ENCODE measurements around the gene CELF1. TPM values are rescaled to one million over a fixed set of nuclear protein-coding genes. Genes with fewer than 3 reads are reported as not detected.

The CELF1 gene
- total and polyA plus RNA-seq, 12 donors, result 24.4 to 97.0 (median 85.5) TPM

DNA sequence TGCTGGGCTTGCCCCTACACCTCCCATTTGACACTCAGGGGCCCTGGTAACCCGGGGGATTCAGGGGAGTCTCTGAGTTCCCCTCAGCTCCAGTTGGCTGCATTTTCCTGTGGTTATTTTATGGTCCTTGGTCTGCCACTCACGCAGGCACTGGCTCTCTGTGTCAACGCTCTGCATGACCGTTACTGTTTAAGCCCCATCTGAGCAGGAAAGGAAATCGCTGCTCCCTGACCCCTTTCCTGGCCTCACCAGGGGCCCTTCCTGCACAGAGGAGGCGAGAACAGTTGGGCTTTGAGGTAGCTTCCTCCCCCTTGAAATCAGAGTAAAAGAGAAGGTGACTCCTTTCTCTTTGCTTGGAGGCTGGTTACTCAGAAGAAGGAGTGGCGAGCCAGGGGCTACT, 38.8 kb upstream of the CELF1 start:
- Histone ChIP-seq H3K4me1 (peaks cover 2 to 31% (median 18%) of the 10 kb centered on the region in 9 donors), H3K27ac (no peak overlapping the region), H3K9me3 (no peaks in the 10 kb centered on the region), H3K4me3 (no peak overlapping the region), H3K36me3 (no peaks in the 10 kb centered on the region), H3K27me3 (peaks cover 0 to 62% (median 50%) of the 10 kb centered on the region in 7 donors)
- ATAC-seq (no peak), DNase-seq (no peak)
- 51 to 57% methylated on average over 7 of the region's 7 CpGs for WGBS, 2 donors
- intact Hi-C loops (cut with DNase I), result no loop called here
- TF ChIP-seq, protein P1, sequence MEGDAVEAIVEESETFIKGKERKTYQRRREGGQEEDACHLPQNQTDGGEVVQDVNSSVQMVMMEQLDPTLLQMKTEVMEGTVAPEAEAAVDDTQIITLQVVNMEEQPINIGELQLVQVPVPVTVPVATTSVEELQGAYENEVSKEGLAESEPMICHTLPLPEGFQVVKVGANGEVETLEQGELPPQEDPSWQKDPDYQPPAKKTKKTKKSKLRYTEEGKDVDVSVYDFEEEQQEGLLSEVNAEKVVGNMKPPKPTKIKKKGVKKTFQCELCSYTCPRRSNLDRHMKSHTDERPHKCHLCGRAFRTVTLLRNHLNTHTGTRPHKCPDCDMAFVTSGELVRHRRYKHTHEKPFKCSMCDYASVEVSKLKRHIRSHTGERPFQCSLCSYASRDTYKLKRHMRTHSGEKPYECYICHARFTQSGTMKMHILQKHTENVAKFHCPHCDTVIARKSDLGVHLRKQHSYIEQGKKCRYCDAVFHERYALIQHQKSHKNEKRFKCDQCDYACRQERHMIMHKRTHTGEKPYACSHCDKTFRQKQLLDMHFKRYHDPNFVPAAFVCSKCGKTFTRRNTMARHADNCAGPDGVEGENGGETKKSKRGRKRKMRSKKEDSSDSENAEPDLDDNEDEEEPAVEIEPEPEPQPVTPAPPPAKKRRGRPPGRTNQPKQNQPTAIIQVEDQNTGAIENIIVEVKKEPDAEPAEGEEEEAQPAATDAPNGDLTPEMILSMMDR (IDR thresholded peaks at IDR 0.05), result no peak

DNA sequence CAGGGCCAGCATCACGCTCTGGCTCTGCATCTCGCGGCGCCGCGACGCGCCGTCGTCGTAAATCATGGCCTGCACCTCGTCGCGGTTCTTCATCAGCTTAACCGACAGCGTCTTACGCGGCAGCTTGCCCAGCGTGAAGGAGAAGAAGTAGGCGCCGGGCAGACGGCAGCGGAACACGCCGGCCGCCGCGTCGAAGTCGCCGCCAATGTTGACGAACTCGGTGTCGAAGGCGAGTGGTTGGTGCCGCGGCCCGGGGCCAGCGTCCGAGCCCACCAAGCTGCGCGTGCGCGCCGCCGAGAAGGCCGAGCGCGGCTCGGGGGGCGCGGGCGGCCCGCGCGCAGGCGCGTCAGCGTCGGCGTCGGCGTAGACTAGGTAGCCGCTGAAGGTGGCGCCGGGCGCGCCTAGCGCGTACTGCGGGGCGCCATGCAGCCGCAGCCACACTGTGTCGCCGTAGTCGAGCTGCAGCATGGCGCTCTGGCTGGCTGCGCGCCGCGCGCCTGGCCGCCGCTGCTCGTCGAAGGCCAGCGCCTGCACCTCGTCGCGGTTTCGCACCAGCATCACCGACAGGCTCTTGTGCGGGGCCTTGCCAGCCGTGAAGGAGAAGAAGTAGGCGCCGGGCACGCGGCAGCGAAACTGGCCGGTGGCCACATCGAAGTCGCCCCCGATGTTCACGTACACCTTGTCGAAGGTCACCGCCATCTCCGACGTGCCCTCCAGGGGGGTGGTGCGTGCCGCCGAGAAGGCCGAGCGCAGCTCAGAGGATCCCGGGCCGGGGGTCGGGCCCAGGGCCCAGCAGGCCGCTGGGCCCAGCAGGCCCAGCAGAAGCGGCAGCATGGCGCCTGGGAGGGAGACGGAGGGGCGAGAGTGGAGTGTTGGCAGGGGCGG, 37.3 kb upstream of the CELF1 start:
- Histone ChIP-seq H3K36me3 (peaks cover 0 to 3% (median 0%) of the 10 kb centered on the region in 9 donors), H3K4me1 (peaks cover 2 to 45% (median 25%) of the 10 kb centered on the region in 9 donors), H3K27me3 (peaks cover 0 to 62% (median 47%) of the 10 kb centered on the region in 7 donors), H3K27ac (peak overlapping the region in 1 of 10 donors; percentile 16), H3K4me3 (peak overlapping the region in 9 of 10 donors; percentile 17 to 51 (median 42)), H3K9me3 (no peaks in the 10 kb centered on the region)
- peak in 1 of 2 donors; percentile 39 for DNase-seq
- intact Hi-C loops (cut with DNase I), result loop anchor here in 1 of 10 donors (10.0 kb wide), 1 partner anchor 745 kb away; no protein-coding TSS in a partner anchor
- ATAC-seq, result peak in 1 of 8 donors; percentile 16
- WGBS, 2 donors, result 27 to 28% methylated on average over 105 to 122 of the region's 122 CpGs
- TF ChIP-seq, protein P1 (IDR thresholded peaks at IDR 0.05), result no peak

DNA sequence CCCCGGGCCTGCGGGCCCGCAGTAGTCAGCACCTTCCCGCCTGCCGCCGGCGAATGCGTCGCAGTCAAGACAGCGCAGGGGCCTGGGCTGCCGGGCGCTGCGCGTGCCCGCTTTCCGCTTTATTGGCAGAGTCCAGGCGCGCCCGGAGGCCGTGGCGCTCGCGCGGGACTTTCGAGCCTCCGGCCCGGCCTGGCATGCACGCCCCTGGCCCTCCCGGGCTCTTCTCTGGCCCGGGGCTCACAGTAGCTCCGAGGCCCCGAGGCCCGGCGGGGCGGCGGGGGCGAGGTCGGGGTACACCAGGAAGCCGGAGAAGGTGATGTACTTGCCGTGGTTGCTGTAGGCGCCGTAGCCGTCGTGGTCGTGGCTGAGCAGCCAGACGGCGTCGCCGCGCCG, 36.6 kb upstream of the CELF1 start:
- WGBS, 2 donors, result 26 to 40% methylated on average over 51 of the region's 51 CpGs
- H3K4me1 ChIP-seq, result peaks cover 2 to 40% (median 20%) of the 10 kb centered on the region in 9 donors
- intact Hi-C loops (cut with DNase I), result loop anchor here in 1 of 10 donors (10.0 kb wide), 1 partner anchor 745 kb away; no protein-coding TSS in a partner anchor
- peaks cover 0 to 57% (median 40%) of the 10 kb centered on the region in 7 donors for H3K27me3 ChIP-seq
- TF ChIP-seq, protein P1 (IDR thresholded peaks at IDR 0.05), result no peak
- H3K4me3 ChIP-seq, result peak overlapping the region in 9 of 10 donors; percentile 17 to 51 (median 42)
- peak in 1 of 8 donors; percentile 6 for ATAC-seq
- H3K36me3 ChIP-seq, result peaks cover 0 to 9% (median 6%) of the 10 kb centered on the region in 9 donors
- no peaks in the 10 kb centered on the region for H3K9me3 ChIP-seq
- peak overlapping the region in 1 of 10 donors; percentile 16 for H3K27ac ChIP-seq
- DNase-seq, result no peak

DNA sequence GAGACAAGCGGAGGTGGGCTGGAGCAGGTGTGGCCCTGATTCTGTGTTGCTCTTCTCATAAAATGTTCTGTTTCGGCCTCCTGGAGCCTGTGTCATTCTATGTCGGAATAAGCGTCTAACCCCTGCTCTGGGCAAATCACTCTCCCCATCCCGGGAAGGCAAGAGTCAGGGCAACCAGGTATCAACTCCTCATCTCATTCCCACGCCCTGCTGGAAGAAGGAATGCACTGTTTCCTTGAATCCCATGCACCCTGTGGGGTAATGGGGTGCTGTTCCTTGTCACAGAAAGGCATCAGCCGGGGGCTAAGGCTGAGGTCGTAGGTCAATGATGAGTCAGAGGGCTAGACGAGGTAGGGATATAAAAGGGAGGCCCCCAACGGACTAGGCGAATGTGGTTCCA, 36.2 kb upstream of the CELF1 start:
- ATAC-seq, result no peak
- no peak for DNase-seq
- H3K9me3 ChIP-seq, result no peaks in the 10 kb centered on the region
- H3K4me1 ChIP-seq, result peaks cover 2 to 36% (median 16%) of the 10 kb centered on the region in 9 donors
- H3K27me3 ChIP-seq, result peaks cover 0 to 52% (median 36%) of the 10 kb centered on the region in 7 donors
- intact Hi-C loops (cut with DNase I), result loop anchor here in 1 of 10 donors (10.0 kb wide), 1 partner anchor 746 kb away; no protein-coding TSS in a partner anchor
- TF ChIP-seq, protein P1 (IDR thresholded peaks at IDR 0.05), result no peak
- H3K36me3 ChIP-seq, result peaks cover 0 to 14% (median 11%) of the 10 kb centered on the region in 9 donors
- peak overlapping the region in 6 of 10 donors; percentile 21 to 51 (median 44) for H3K4me3 ChIP-seq
- 82 to 86% methylated on average over 11 of the region's 11 CpGs for WGBS, 2 donors
- peak overlapping the region in 1 of 10 donors; percentile 16 for H3K27ac ChIP-seq
